ENCODE results near the gene FTCD. TPM values are rescaled to one million over a fixed set of nuclear protein-coding genes. Genes with fewer than 3 reads are reported as not detected.
"Not testable (repeated sequence)": the region's sequence is repeated elsewhere in the genome, so short reads cannot be mapped to it uniquely, and the experiment has no call there.

FTCD gene
- total RNA-seq, 1 donor from 2014 or later: 1.2 TPM

GRCh38 chr21:46178961-46179360 is 23.6 kb upstream of the FTCD start:
- ATAC-seq (no peak), DNase-seq (ENCODE audit: missing footprints) (no peak)
- intact Hi-C loops (cut with DNase I): no loop called here

DNA sequence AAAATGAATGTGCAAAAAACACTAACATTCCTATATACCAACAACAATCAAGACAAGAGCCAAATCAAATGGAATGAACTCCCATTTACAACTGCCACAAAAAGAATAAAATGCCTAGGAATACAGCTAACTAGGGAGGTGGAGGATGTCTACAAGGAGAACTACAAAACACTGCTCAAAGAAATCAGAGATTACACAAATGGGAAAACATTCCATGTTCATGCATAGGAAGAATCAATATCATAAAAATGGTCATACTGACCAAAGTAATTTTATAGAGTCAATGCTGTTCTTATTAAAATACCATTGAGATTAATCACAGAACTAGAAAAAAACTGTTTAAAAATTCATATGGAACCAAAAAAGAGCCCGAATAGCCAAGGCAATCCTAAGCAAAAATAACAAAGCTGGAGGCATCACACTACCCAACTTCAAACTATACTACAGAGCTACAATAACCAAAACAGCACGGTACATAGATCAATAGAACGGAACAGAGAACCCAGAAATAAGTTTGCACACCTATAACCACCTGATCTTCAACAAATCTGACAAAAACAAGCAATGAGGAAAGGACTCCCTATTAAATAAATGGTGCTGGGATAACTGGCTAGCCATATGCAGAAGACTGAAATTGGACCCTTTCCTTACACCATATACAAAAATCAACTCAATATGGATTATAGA is 21.2 kb upstream of the FTCD start:
- DNase-seq (ENCODE audit: missing footprints); ATAC-seq; intact Hi-C loops (cut with DNase I): not testable (repeated sequence)

GRCh38 chr21:46173573-46173972 is 18.2 kb upstream of the FTCD start:
- intact Hi-C loops (cut with DNase I): no loop called here
- ATAC-seq: no peak

GRCh38 chr21:46172863-46173528 is 17.6 kb upstream of the FTCD start:
- intact Hi-C loops (cut with DNase I): no loop called here
- DNase-seq (ENCODE audit: missing footprints) (no peak), ATAC-seq (no peak)

More at GRCh38 chr21:46173573-46173972, 18.2 kb upstream of the FTCD start:
- no peak for DNase-seq (ENCODE audit: missing footprints)

DNA sequence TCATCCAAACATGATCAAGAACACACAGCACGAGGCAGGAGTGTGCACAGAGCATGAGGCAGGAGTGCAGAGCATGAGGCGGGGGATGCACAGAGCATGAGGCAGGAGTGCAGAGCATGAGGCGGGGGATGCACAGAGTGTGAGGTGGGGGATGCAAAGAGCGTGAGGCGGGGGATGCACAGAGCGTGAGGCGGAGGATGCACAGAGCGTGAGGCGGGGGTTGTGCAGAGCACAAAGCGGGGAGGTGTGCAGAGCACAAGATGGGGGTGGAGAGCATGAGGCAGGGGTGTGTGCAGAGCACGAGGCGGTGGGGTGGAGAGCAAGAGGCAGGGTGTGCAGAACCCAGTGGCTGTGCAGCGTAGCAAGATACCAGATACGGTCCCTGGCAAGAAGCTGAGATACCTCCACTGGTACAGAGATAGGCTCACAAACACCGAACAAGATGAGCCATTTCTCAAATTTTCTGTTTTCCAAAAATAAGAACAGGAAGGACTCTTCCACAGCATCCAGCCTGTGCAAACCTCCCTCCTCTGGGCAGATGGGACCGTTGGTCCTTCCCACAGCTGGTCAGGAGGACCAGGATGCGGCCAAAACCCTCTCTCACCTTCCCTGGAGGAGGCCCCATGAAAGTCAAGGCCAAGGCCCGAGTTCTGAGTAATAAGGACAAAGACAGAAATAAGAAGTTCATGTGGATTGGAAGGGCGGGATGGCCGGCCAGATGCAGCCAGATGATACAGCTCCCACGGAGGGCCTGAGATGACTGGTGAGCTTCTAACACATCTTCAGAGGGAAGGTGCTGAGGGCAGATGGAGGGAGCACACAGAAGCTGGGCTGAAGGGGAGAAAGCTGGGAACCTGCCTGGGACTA is 16.9 kb upstream of the FTCD start:
- ATAC-seq: peak; percentile 52
- intact Hi-C loops (cut with DNase I): no loop called here
- DNase-seq (ENCODE audit: missing footprints): no peak

GRCh38 chr21:46171585-46171984 is 16.2 kb upstream of the FTCD start:
- DNase-seq (ENCODE audit: missing footprints) (no peak), ATAC-seq (peak; percentile 37)
- intact Hi-C loops (cut with DNase I): no loop called here

DNA sequence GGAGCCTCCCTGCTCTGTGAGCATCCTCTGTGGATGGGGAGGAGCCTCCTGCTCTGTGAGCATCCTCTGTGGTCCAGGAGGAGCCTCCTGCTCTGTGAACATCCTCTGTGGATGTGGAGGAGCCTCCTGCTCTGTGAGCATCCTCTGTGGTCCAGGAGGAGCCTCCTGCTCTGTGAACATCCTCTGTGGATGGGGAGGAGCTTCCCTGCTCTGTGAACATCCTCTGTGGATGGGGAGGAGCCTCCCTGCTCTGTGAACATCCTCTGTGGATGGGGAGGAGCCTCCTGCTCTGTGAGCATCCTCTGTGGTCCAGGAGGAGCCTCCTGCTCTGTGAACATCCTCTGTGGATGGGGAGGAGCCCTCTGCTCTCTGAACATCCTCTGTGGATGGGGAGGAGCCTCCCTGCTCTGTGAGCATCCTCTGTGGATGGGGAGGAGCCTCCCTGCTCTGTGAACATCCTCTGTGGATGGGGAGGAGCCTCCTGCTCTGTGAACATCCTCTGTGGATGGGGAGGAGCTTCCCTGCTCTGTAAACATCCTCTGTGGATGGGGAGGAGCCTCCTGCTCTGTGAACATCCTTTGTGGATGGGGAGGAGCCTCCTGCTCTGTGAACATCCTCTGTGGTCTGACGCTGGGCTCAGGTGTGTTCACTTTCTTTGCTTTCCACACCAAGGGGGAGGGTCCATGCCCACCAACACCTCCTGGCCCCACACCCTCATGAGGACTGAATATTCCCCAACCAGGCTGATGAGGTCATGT is 15.2 kb upstream of the FTCD start:
- intact Hi-C loops (cut with DNase I); ATAC-seq; DNase-seq (ENCODE audit: missing footprints): not testable (repeated sequence)

DNA sequence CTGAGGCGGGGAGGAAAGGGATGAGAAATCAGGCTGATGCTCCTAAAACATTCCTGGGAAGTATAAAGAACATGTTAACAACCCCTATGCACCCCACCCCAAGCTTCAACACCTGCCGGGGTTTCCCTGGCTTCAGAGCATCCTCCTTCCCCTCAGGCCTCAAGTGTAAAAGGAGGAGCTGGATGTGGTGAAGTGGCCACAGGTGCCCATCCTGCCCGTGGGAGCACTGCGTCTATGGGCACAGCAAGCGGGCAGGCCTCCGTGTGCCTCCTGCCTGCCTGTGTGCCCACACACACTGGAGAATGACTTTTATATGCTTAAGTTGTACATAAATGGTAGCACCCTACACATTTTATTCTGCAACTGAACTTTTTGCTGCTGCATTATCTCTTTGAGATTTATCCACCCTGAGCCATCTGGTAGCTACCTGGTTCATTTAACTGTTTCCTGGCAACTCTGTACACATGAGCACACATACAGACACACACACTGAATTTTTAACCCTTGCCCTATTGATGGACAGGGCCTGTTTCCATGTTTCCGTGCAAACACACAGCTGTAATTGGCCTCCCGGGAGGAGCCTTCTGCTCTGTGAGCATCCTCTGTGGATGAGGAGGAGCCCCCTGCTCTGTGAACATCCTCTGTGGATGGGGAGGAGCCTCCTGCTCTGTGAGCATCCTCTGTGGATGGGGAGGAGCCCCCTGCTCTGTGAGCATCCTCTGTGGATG is 13.4 kb upstream of the FTCD start:
- intact Hi-C loops (cut with DNase I): no loop called here
- ATAC-seq (no peak), DNase-seq (ENCODE audit: missing footprints) (no peak)

DNA sequence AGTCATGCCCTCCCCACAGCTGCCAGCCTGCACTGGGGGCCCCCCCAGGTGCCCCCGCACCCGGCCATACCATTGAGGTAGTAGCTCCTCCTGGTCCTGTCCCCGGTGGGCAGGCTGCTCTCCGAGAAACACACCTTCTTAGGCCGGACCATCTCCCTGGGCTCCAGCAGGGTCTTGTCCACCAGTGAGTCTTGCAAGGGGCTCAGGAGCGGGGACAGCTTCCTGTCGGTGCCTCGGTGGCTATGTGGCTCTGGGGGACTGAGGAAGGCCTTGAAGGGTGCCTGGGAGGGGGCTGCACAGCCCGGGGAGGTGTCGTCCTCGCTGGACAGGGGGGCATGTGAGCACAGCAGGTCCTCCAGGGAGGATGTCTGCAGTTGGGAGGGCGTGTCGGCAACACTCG is 12.9 kb upstream of the FTCD start:
- DNase-seq (ENCODE audit: missing footprints) (no peak), ATAC-seq (no peak)

DNA sequence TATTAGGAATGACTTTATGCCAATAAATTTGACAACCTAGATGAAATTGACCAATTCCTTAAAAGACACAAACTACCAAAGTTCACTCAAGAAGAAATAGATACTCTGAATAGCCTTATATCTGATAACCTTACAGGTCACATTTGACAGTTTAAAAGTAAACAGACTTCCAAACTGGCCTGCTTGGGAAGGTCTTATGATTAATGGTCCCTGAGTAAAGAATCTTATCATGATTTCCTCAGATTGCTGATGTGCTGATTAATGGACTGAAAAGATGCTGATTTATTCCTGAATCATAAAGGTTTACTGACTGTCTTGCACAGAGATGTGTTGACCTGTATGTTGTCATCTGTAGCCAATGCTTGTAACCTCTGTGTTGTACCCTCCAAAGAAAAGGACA is 9.7 kb upstream of the FTCD start:
- intact Hi-C loops (cut with DNase I): no loop called here

More for the DNA sequence above, 12.9 kb upstream of the FTCD start:
- intact Hi-C loops (cut with DNase I): no loop called here

GRCh38 chr21:46163380-46163779 is 8.0 kb upstream of the FTCD start:
- DNase-seq (ENCODE audit: missing footprints) (no peak), ATAC-seq (no peak)
- intact Hi-C loops (cut with DNase I): no loop called here

More for the DNA sequence above, 9.7 kb upstream of the FTCD start:
- ATAC-seq (no peak), DNase-seq (ENCODE audit: missing footprints) (no peak)

GRCh38 chr21:46161633-46162592 is 6.5 kb upstream of the FTCD start:
- DNase-seq (ENCODE audit: missing footprints) (peak; percentile 58), ATAC-seq (no peak)
- intact Hi-C loops (cut with DNase I): no loop called here

GRCh38 chr21:46160907-46161632 is 5.7 kb upstream of the FTCD start:
- intact Hi-C loops (cut with DNase I): no loop called here
- DNase-seq (ENCODE audit: missing footprints): no peak
- ATAC-seq: no peak

- DNase-seq (ENCODE audit: missing footprints) (no peak), ATAC-seq (no peak)
- intact Hi-C loops (cut with DNase I): no loop called here
Observed at GRCh38 chr21:46160657-46160906, 5.2 kb upstream of the FTCD start.

DNA sequence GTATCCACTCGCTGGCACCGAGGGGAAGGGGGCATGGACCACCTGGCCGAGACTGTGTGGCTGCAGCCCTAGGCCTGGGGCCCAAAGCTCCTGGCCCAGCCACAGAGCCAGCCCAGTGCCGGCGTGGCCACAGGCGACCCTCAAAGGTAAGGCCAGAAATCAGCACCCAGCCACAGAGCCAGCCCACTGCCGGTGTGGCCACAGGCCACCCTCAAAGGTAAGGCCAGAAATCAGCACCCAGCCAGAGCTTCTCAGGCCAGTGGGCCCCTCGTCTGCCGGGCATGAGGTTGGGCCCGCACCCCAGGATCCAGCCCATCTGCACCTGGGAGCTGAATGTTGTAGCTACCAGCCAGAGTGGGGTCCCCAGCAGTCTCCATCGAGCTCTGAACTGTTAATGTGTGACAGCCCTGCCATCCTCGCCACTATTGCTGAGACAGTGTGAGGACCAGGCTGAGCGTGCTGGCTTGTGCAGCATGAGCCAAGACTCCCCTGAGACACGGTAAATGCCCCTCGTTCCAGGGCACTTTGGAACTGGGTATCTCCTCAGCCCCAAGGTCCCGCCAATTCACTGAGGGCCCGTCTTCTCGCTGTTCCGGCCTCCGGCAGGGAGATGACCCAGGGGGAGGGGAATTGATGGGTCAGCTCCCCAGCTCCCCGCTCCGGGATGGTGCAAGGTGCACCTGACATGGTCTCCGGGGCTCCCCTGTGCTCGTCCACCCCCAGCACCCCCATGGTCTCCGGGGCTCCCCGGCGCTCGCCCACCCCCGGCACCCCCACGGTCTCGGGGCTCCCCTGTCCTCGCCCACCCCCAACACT is 4.7 kb upstream of the FTCD start:
- DNase-seq (ENCODE audit: missing footprints) (no peak), ATAC-seq (no peak)
- intact Hi-C loops (cut with DNase I): no loop called here

DNA sequence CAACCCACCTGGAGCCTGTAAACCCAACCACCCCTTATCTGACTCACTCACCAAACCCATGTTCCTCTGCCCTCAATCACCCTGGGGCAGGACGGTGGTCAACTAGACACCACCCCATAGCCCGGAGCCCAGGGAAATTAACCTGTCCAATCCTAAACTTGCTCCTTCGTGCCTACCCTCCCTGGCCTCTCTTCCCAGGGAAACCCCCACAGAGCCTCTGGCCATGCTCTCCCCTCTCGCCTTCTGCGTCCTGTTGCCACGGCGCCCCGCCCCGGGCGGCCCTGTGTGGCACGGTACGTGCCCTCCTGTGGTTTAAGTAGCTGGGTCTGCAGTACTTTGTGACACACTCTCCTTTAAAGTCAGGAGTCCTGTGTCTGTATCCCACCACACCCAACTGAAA is 4.0 kb upstream of the FTCD start:
- DNase-seq (ENCODE audit: missing footprints) (no peak), ATAC-seq (no peak)
- intact Hi-C loops (cut with DNase I): no loop called here

All from Right ventricle myocardium inferior (tissue), 1 donor.